ENCODE results near the gene PRSS33. TPM values are rescaled to one million over a fixed set of nuclear protein-coding genes. Genes with fewer than 3 reads are reported as not detected.

Gene PRSS33
- total RNA-seq, 1 donor from 2014 or later = 15.4 TPM

DNA sequence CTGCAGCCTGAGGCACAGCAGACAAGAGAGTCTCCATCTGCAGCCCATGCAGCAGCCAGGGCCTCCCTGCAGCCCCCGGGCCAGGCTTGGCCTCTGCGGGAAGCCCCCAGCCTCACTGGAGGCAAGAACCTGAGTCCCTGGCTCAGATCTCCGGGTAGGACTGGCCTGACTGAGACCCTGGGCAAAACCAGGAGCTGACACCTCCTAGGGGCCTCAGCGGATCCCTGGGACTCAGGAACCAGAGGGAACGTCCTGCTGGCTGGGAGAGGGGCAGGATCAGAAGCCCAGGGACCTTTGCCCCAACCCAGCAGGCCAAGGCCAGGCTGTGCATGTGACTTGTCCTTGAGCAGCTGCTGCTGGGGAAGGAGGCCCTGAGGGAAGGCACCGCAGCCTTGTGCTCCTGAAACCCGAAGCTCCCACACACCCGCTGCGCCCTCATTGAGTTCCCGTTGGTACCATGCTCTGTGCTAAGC lies 28.0 kb upstream of the PRSS33 start:
- H3K36me3 ChIP-seq = no peaks in the 10 kb centered on the region
- H3K4me1 ChIP-seq = peaks cover 0 to 5% of the 10 kb centered on the region in 2 donors
- no peaks in the 10 kb centered on the region for H3K9me3 ChIP-seq
- no peaks in the 10 kb centered on the region for H3K27me3 ChIP-seq
- no peak overlapping the region for H3K27ac ChIP-seq
- H3K4me3 ChIP-seq = no peak overlapping the region
- intact Hi-C loops (cut with DNase I) = no loop called here
- TF ChIP-seq, protein P1, sequence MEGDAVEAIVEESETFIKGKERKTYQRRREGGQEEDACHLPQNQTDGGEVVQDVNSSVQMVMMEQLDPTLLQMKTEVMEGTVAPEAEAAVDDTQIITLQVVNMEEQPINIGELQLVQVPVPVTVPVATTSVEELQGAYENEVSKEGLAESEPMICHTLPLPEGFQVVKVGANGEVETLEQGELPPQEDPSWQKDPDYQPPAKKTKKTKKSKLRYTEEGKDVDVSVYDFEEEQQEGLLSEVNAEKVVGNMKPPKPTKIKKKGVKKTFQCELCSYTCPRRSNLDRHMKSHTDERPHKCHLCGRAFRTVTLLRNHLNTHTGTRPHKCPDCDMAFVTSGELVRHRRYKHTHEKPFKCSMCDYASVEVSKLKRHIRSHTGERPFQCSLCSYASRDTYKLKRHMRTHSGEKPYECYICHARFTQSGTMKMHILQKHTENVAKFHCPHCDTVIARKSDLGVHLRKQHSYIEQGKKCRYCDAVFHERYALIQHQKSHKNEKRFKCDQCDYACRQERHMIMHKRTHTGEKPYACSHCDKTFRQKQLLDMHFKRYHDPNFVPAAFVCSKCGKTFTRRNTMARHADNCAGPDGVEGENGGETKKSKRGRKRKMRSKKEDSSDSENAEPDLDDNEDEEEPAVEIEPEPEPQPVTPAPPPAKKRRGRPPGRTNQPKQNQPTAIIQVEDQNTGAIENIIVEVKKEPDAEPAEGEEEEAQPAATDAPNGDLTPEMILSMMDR (IDR thresholded peaks at IDR 0.05) = no peak
- no peak for DNase-seq (ENCODE audit: low spot score in 2 of 2)

DNA sequence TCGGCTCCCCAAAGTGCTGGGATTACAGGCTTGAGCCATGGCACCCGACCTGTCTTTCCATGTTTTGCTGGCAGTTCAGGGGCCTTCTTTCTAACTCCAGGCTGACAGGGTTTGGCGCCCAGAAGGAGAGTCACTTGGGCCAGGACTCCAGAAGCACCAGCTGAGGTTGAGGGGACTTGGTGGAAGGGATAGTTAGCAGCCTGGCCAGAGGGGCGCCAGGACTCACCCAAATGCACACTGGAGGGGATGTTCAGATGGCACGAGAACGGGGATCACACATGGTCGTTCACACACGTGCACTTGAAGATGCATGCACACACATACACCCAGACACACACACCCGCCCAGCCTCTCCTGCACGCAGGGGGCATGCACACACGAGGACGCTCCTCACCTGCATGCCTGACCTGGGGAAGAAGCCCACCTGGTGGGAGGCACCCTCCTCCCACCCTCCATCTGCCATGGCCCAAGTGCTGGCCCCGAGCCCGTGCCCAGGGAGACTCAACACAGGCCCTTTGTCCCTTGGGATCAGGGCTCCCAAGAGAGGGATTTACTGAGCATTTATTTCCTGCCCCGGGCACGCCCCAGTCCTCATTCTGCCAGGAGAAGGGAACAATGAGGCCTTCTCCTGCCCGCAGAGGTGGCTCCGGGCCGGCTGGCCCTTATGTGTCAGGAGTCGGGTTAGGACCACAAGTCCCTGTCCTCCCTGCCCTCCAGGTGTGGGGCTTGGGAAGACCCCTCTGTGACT lies 27.4 kb upstream of the PRSS33 start:
- TF ChIP-seq, protein P1 (IDR thresholded peaks at IDR 0.05) = no peak
- Histone ChIP-seq H3K4me1 (peaks cover 0 to 5% of the 10 kb centered on the region in 2 donors), H3K27me3 (no peaks in the 10 kb centered on the region), H3K9me3 (no peaks in the 10 kb centered on the region), H3K27ac (no peak overlapping the region), H3K4me3 (no peak overlapping the region), H3K36me3 (no peaks in the 10 kb centered on the region)
- no peak for DNase-seq (ENCODE audit: low spot score in 2 of 2)
- intact Hi-C loops (cut with DNase I) = no loop called here

DNA sequence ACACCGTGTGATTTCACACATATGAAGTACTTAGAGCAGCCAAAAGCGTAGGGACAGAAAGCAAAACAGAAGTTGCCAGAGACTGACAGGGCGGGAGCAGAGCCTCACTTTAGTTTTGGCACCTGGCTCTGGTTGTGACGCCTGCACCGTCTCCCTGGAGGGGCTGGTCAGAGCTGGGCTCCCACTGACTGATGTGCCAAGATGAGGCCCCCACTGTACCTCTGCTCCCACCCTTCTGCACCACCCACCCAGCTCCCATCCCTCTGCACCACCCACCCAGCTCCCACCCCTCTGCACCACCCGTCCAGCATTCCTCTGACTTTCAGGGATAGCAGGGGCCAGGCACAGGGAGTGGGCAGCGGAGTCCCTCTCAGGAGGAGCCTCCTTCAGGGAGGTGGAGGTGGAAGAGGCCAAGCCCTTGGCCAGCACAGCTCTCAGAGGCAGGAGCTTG lies 26.4 kb upstream of the PRSS33 start:
- intact Hi-C loops (cut with DNase I) = no loop called here
- DNase-seq (ENCODE audit: low spot score in 2 of 2) = no peak
- no peaks in the 10 kb centered on the region for H3K27me3 ChIP-seq
- no peaks in the 10 kb centered on the region for H3K36me3 ChIP-seq
- H3K4me1 ChIP-seq = peaks cover 0 to 5% of the 10 kb centered on the region in 2 donors
- no peak overlapping the region for H3K4me3 ChIP-seq
- H3K27ac ChIP-seq = no peak overlapping the region
- H3K9me3 ChIP-seq = no peaks in the 10 kb centered on the region
- TF ChIP-seq, protein P1 (IDR thresholded peaks at IDR 0.05) = no peak

DNA sequence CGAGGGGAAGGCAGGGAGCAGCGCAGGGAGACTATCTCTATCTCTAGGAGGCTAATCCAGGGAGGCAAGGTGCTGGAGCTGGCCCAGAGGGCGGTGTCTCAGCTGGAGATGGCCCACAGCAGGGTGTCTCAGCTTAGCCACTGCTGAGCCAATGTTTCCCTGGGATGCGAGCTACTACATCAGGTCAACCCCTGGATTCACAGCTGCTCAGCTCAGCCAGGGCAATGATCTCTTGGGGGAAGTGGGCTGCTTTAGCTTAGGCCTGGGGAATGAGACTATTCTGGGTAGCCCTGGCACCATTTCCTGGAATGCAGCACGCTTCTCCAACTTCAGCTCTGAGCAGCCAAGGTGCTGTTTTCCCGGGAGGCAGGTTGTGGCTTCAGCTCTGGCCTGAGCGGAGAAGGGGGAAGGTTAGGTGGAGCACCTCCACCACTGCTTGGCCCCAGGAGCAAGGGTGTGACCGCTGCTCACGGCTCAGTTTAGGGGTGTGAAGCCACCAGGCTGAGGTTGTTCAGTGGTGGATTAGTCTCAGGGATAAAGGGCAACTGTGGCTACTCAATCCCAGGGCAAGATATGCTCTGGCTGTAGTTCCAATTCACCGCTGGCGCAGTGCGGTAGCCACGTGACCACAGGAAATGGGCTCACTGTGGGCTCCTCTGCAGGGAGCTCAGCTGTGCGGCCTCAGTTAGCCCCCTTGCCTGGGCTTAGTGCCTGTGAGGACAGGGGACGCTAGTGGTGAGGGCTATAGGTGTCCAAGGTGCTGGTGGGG lies 24.5 kb upstream of the PRSS33 start:
- intact Hi-C loops (cut with DNase I) = no loop called here
- Histone ChIP-seq H3K36me3 (no peaks in the 10 kb centered on the region), H3K4me1 (peaks cover 0 to 5% of the 10 kb centered on the region in 2 donors), H3K9me3 (no peaks in the 10 kb centered on the region), H3K27ac (no peak overlapping the region), H3K4me3 (no peak overlapping the region), H3K27me3 (no peaks in the 10 kb centered on the region)
- DNase-seq (ENCODE audit: low spot score in 2 of 2) = no peak
- TF ChIP-seq, protein P1 (IDR thresholded peaks at IDR 0.05) = no peak

DNA sequence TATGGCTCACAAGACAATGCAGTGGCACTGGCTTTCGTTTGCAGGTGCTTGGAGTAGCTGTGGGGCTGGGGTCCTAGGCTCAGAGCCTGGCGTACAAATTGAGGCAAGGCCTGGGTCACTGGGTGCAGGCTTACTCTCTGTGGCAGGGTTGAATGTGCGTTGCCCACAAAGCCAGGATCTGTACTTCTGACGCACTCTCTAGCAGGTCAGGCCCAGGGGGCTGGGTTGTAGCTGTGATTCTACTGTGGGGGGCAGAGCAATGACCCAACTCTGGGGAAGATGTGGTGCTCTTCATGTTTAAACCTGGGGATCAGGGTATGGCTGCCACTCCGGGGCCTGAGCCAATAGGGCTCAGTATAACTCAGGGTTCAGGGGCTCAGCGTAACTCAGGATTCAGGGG lies 23.3 kb upstream of the PRSS33 start:
- Histone ChIP-seq H3K9me3 (no peaks in the 10 kb centered on the region), H3K4me1 (peaks cover 0 to 5% of the 10 kb centered on the region in 2 donors), H3K4me3 (no peak overlapping the region), H3K27me3 (no peaks in the 10 kb centered on the region), H3K27ac (no peak overlapping the region), H3K36me3 (no peaks in the 10 kb centered on the region)
- DNase-seq (ENCODE audit: low spot score in 2 of 2) = no peak
- TF ChIP-seq, protein P1 (IDR thresholded peaks at IDR 0.05) = no peak
- intact Hi-C loops (cut with DNase I) = no loop called here

Measured in ascending aorta (tissue), 2 donors.